GM18909 (cell line): ENCODE results near the gene GFY.

Experiments used
- ATAC-seq: cut with Tn5 transposase; IDR thresholded peaks from one replicate; pipeline ENCODE4 v1.9.1; 2021; ENCODE audit warnings: mild to moderate bottlenecking; ENCODE audit not compliant: unreplicated experiment, poor library complexity

GFY gene

DNA sequence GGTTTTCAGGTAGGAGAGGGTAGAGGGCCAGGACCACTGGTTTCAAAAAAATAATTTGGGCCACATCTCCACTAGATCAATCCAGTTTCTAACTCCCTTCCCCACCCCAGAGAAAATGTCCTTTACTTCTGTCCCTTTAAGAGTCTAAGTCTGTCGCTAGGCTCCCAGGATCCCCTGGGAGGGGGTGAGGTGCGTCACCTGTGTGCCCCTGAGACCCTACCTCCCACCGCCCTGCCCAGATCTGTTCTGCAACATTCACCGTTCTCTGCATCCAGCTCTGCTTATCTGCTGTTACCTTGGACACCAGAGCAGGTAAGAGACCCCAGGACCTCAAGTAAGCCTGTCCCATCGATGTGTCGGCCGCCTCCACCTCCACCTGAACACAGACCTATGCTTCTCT, at the start of gene GFY:
TSS of gene GFY (plus strand) at position 211 of the 400 bp plus-strand sequence. CDS start 1,043 bp downstream, outside the sequence.
- ATAC-seq = no peak

DNA sequence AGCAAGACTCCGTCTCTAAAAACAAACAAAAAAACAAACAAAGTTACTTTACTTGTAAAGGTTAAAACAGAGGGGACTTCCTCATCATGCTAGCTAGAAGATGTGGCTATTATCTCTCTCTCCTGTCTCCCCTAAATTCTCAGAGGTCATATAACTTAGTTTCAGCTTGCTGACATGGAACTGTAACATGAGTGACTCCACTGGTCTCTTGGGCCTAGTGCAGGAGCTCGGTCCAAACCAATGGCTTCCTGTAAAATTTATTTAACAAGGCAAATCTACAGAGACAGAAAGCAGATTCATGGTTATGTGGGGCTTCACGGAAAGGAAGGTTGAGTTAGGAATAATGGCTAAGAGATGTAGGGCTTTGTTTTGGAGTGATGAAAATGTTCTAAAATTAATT, 46.7 kb upstream of the GFY start:
- ATAC-seq = no peak

GRCh38 chr19:49380391-49380790, 44.8 kb upstream of the GFY start:
- no peak for ATAC-seq

- no peak for ATAC-seq
Observed at GRCh38 chr19:49382639-49383038, 42.5 kb upstream of the GFY start.

DNA sequence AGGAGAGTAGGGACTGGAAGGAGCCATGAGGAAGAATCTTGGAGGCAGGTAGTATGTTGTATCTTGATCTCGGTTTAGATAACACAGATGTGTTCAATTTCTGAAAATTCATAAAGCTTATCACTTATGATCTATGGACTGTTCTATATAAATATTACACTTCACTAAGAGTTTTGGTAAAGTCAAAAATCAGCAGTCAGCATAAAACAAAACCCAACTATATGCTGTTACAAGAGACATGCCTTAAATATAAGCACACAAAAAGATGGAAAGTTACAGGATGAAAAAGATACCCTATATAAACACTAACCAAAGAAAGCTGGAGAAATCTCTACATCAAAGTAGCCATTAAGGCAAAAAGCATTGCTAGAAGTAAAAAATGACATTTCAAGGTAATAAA, 41.6 kb upstream of the GFY start:
- no peak for ATAC-seq

GRCh38 chr19:49387936-49388372, 37.2 kb upstream of the GFY start, which contains the start of gene KASH5:
KASH5 (plus strand) TSS chr19:49388249; CDS start chr19:49390884, 2,635 bp downstream.
- no peak for ATAC-seq

- ATAC-seq = no peak
Observed at GRCh38 chr19:49389406-49389805, 35.8 kb upstream of the GFY start.

DNA sequence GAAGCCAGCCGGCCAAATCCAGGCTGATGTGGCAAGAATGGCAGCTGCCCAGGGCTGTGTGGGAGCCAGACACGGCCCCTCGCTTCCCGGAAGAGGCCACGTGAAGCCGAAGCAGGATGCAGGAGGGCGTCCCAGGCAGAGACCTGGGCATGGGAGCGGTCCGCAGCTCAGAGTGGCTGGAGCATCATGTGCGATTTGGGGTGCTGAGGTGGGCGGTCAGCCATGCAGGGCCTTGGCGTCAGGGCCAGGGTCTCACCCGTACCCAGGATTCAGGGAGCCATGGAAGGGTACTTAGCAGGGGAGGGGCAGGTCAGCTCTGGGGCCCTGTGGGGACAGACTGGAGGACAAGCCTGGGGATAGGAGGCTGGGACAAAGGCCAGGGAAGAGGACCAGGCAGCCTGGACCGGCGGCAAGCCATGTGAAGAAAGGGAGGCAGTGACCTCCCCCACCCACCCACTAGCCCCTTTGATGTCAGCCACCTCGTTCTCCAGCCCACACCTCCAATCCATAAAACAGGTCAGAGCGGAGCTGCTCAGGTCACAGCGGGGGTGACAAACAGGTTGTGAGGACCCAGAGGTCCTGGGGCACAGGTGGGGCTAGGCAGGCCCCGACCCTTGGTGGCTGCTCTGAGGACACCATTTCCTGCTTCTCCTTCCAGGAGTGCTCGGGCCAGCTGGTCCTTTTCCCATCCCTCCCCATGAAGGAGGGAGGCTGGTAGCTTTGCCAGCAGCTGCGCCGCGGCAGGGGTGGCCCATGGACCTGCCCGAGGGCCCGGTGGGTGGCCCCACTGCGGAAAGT, 34.9 kb upstream of the GFY start:
- ATAC-seq = no peak

DNA sequence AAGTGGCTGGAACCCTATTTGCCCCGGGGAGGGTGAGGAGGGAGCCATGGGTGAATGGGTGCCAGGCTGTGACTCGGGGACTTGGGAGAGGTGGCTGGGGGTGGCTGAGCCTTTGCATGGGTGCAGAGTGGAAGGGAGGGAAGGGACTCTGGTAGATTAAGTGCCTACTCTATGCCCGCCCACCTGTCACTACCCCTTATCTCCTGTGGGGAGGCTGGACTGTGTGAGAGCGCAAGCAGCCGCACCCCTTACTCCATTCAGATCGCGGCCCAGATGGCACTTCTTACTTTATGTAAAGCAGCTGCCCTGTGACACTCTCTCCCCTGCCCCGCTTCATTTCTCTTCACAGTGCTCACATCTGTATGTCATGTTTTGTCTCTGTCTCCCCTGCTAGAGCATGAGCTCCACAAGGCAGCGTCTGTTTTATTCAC, 34.2 kb upstream of the GFY start:
- ATAC-seq = no peak

DNA sequence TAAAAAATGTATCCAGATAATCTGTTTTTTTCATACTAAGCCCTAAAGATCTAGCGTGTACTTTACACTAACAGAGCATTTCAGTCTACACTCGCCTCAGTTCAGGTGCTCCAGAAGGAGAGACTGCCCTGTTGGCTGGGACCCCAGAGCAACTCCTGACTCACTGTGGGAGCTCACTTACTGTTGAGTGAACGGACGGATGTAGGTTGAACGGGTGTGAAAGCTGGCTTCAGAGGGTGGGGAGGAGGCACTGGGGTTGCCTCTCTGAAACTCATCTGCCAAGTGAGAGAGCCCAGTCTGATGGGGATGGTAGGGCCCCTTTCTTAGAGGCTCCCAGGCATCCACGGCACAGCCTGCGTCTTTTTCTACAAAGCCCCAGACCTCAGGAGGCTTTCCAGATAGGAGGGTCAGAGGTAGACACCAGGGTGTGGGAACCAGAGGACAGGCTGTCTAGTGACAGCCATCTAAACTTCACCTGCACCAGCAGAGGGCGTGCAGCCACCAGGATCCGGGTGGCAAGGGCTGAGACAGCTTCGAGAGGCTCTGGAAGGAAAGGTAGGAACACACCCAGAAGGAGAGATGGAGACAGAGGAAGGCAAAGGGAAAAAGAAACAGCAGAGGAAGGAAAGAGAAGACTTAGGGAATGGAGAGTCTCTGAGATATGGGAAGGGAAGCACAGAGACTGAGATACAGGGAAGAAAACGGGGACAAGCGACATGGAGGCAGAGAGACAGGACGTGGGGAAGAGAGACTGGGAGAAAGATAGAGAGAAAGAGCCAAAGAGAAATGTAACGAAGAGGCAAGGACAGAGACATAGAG, 33.4 kb upstream of the GFY start:
- no peak for ATAC-seq

GRCh38 chr19:49393881-49394280, 31.3 kb upstream of the GFY start:
- ATAC-seq = no peak

DNA sequence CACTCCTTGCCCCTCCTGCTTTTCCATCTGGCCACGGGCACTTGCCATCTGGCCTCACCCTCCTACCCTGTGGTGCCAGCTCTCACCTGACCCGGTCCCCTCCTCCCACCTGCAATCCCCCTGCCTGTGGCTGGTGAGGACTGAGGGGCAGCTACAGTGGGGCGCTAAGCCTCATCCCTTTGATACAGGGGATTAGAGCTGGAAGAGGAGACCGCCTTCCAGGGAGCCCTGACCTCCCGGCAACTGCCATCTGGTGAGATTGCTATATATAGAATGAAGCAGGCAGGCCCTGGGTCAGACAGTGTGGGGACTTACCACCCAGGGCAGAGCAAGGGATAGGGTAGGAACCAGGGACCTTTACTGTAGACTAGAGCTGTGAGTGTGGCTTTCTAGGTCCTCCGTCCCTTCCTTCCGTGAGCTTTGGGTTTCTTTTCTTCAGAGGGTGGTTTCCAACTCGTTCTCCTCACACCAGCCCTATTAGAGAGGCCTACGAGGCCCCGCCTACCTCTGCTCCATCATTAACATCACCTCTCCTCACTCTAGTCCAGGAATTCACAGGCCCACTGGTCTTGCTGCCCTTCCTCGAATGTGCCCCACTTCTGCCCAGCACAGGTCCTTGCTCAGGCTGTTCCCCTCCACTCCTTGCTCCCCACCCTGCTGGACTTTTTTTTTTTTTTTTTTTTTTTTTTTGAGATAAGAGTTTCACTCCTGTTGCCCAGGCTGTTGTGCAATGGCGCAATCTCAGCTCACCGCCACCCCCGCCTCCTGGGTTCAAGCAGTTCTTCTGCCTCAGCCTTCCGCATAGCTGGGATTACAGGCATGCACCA, 29.4 kb upstream of the GFY start:
- ATAC-seq = no peak

GRCh38 chr19:49396738-49397505, 28.3 kb upstream of the GFY start:
- ATAC-seq = no peak

DNA sequence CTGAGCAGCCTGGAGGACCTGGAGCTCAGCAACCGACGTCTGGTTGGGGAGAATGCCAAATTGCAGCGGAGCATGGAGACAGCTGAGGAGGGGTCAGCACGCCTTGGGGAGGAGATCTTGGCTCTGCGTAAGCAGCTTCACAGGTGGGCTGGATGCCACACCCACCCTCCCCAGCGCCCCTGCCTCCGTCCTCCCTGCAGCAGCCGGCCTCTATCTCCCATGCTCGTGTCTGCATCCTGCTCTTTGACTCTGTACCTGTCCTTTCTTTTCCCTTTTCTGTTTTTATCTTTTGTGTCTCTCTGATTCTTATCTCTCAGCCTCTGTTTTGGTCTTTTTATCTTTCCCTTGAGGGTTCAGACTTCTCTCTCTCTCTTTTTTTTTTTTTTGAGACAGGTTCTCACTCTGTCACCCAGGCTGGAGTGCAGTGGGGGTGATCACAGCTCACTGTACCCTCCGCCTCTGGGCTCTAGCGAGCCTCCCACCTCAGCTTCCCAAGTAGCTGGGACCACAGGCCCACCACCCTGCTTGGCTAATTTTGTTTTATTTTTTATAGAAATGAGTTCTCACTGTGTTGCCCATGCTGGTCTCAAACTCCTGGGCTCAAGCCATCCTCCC, 27.1 kb upstream of the GFY start:
- ATAC-seq = no peak

GRCh38 chr19:49398931-49399330, 26.3 kb upstream of the GFY start:
- ATAC-seq = no peak

GRCh38 chr19:49400029-49400428, 25.2 kb upstream of the GFY start:
- no peak for ATAC-seq

GRCh38 chr19:49403404-49404187, 21.6 kb upstream of the GFY start:
- ATAC-seq = no peak

GRCh38 chr19:49407079-49407478, 18.1 kb upstream of the GFY start:
- ATAC-seq = no peak
